ENCODE measurements around the gene TRIM68. TPM values are rescaled to one million over a fixed set of nuclear protein-coding genes. Genes with fewer than 3 reads are reported as not detected.

Gene TRIM68
- total RNA-seq, 1 experiment from 2014 or later, result 5.7 TPM

DNA sequence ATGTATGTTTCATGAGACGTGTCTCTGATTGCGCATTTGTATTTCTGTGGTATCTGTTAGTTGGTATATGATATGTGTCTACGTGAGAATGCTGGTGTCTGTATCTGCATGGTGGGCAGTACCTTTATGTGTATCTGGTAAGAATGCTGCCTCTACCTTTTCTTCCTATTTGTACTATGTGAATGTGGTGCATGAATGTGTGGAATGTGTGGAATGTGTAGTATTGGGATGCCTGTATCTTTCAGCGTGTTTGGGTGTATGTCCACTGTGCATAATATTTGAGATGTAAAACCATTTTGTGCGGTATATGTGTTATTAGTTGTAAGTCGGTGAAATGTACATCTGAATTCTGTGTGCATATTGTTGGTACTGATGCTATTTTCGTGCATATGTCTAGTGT lies 33.5 kb upstream of the TRIM68 start:
- H3K4me1 ChIP-seq (ENCODE audit: insufficient read depth, low read length, poor library complexity, severe bottlenecking), result no peaks in the 10 kb centered on the region
- ChIA-PET CTCF (no interaction called here), POLR2A (ENCODE audit: low non-redundant PET) (no interaction called here)
- intact Hi-C loops (cut with micrococcal nuclease; ENCODE audit: unreplicated experiment), result no loop called here
- no peaks in the 10 kb centered on the region for H3K9me3 ChIP-seq (ENCODE audit: low read depth, low read length, poor library complexity, severe bottlenecking)
- no peaks in the 10 kb centered on the region for H3K36me3 ChIP-seq (ENCODE audit: insufficient read depth, low read length, poor library complexity, severe bottlenecking)
- peaks cover 9% of the 10 kb centered on the region for H3K27me3 ChIP-seq (replicated peaks; ENCODE audit: insufficient read depth, low read depth, low read length, poor library complexity)
- H3K4me3 ChIP-seq (ENCODE audit: low read depth, low read length, poor library complexity, severe bottlenecking), result no peak overlapping the region
- no TSS peak for BruUV-seq (replicated peaks)
- no peak overlapping the region for H3K27ac ChIP-seq (ENCODE audit: low read depth, low read length, poor library complexity, severe bottlenecking)
- no peak for TF ChIP-seq EZH2 (IDR thresholded peaks at IDR 0.05; ENCODE audit: borderline replicate concordance, low read depth, low read length, poor library complexity, severe bottlenecking)
- TF ChIP-seq, protein P1, sequence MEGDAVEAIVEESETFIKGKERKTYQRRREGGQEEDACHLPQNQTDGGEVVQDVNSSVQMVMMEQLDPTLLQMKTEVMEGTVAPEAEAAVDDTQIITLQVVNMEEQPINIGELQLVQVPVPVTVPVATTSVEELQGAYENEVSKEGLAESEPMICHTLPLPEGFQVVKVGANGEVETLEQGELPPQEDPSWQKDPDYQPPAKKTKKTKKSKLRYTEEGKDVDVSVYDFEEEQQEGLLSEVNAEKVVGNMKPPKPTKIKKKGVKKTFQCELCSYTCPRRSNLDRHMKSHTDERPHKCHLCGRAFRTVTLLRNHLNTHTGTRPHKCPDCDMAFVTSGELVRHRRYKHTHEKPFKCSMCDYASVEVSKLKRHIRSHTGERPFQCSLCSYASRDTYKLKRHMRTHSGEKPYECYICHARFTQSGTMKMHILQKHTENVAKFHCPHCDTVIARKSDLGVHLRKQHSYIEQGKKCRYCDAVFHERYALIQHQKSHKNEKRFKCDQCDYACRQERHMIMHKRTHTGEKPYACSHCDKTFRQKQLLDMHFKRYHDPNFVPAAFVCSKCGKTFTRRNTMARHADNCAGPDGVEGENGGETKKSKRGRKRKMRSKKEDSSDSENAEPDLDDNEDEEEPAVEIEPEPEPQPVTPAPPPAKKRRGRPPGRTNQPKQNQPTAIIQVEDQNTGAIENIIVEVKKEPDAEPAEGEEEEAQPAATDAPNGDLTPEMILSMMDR (conservative IDR thresholded peaks at IDR 0.05; ENCODE audit: low read depth, low read length), result no peak
- no peak for DNase-seq (ENCODE audit: low spot score)

DNA sequence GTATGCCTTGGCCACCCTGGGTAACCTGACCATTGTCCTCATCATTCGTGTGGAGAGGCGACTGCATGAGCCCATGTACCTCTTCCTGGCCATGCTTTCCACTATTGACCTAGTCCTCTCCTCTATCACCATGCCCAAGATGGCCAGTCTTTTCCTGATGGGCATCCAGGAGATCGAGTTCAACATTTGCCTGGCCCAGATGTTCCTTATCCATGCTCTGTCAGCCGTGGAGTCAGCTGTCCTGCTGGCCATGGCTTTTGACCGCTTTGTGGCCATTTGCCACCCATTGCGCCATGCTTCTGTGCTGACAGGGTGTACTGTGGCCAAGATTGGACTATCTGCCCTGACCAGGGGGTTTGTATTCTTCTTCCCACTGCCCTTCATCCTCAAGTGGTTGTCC lies 31.9 kb upstream of the TRIM68 start:
- TF ChIP-seq EZH2 (IDR thresholded peaks at IDR 0.05; ENCODE audit: borderline replicate concordance, low read depth, low read length, poor library complexity, severe bottlenecking), result no peak
- TF ChIP-seq, protein P1 (conservative IDR thresholded peaks at IDR 0.05; ENCODE audit: low read depth, low read length), result no peak
- POLR2A ChIA-PET (ENCODE audit: low non-redundant PET), result no interaction called here
- intact Hi-C loops (cut with micrococcal nuclease; ENCODE audit: unreplicated experiment), result loop anchor here (10.0 kb wide), 1 partner anchor 455 kb away; no protein-coding TSS in a partner anchor
- CTCF ChIA-PET, result no interaction called here
- BruUV-seq (replicated peaks), result no TSS peak
- no peaks in the 10 kb centered on the region for H3K4me1 ChIP-seq (ENCODE audit: insufficient read depth, low read length, poor library complexity, severe bottlenecking)
- DNase-seq (ENCODE audit: low spot score), result no peak
- H3K4me3 ChIP-seq (ENCODE audit: low read depth, low read length, poor library complexity, severe bottlenecking), result no peak overlapping the region
- no peaks in the 10 kb centered on the region for H3K36me3 ChIP-seq (ENCODE audit: insufficient read depth, low read length, poor library complexity, severe bottlenecking)
- H3K27ac ChIP-seq (ENCODE audit: low read depth, low read length, poor library complexity, severe bottlenecking), result no peak overlapping the region
- peaks cover 9% of the 10 kb centered on the region for H3K27me3 ChIP-seq (replicated peaks; ENCODE audit: insufficient read depth, low read depth, low read length, poor library complexity)
- no peaks in the 10 kb centered on the region for H3K9me3 ChIP-seq (ENCODE audit: low read depth, low read length, poor library complexity, severe bottlenecking)

DNA sequence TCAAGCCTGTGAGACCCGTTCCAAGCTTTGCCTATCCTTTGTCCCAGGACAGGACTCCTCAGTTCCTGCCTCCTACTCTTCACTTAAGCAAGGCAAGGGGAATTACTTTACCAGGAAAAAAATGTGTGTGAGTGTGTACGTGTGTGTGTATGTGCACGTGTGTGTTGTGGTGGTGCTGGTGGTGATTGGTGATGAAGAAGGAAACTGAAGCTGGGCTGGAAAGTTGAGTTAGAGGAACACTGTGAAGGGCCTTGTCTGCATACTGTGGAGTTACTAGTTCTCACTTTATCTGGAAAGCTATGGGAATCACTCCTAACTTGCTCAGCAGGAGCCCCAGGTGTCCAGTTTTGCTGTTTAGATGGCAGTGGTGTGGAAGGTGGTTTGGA lies 29.6 kb upstream of the TRIM68 start:
- Histone ChIP-seq H3K4me1 (ENCODE audit: insufficient read depth, low read length, poor library complexity, severe bottlenecking) (no peaks in the 10 kb centered on the region), H3K4me3 (ENCODE audit: low read depth, low read length, poor library complexity, severe bottlenecking) (no peak overlapping the region), H3K27me3 (replicated peaks; ENCODE audit: insufficient read depth, low read depth, low read length, poor library complexity) (peaks cover 9% of the 10 kb centered on the region), H3K27ac (ENCODE audit: low read depth, low read length, poor library complexity, severe bottlenecking) (no peak overlapping the region), H3K36me3 (ENCODE audit: insufficient read depth, low read length, poor library complexity, severe bottlenecking) (no peaks in the 10 kb centered on the region), H3K9me3 (ENCODE audit: low read depth, low read length, poor library complexity, severe bottlenecking) (no peaks in the 10 kb centered on the region)
- ChIA-PET CTCF (interaction anchor here (0.9 kb wide), 1 partner anchor 43 kb away, joined by 3 read pairs; no protein-coding TSS in a partner anchor), POLR2A (ENCODE audit: low non-redundant PET) (no interaction called here)
- no peak for DNase-seq (ENCODE audit: low spot score)
- no TSS peak for BruUV-seq (replicated peaks)
- TF ChIP-seq, protein P1 (conservative IDR thresholded peaks at IDR 0.05; ENCODE audit: low read depth, low read length), result no peak
- TF ChIP-seq EZH2 (IDR thresholded peaks at IDR 0.05; ENCODE audit: borderline replicate concordance, low read depth, low read length, poor library complexity, severe bottlenecking), result no peak
- intact Hi-C loops (cut with micrococcal nuclease; ENCODE audit: unreplicated experiment), result loop anchor here (1.0 to 10.0 kb wide), 4 partner anchors 189 to 1171 kb away; partner anchors contain the start of gene OR52N2
